IPS-18c (cell line): ENCODE measurements around the gene FGFR1OP2.

Experiments
- H3K4me3 ChIP-seq: 2 replicates; pipeline ENCODE4 v1.7.0; 2013; ENCODE audit warnings: low read depth, mild to moderate bottlenecking, low read length, moderate library complexity; ENCODE audit not compliant: insufficient read depth
- H3K9me3 ChIP-seq: one replicate; pipeline ENCODE4 v1.6.1; 2013; ENCODE audit warnings: mild to moderate bottlenecking, low read length, moderate library complexity; ENCODE audit not compliant: control insufficient read depth, insufficient read depth

FGFR1OP2 gene

DNA sequence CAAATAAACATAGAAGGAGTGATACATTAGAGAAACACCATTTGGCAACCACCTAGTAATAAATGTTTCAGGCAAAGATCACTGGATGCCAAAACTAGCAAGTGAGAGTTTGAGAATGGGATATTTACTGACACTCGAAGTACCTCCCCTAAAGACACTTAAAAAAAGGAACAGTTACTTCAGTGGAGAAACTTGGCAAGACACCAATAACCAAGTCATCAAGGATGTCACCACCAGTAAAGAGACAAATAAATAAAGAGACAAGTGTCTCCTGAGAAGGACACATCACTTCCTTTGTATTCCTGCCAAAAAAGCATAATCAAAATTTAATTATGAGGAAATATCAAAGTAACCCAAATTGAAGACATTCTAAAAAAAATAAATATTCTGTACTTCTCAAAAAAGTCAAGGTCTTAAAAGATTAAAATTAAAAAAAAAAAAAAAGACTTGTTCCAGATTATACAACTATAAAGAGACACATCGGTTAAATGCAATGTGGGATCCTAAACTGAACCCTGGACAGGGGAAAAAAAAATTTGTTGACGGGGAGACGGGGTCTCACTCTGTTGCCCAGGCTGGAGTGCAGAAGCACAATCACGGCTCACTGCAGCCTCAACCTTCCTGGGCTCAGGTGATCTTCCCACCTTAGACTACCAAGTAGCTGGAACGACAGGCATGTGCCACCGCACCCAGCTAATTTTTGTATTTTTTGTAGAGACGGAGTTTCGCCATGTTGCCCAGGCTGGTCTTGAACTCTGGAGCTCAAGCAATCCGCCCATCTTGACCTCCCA lies 49.6 kb downstream of the FGFR1OP2 start:
- Histone ChIP-seq H3K9me3 (no peaks in the 10 kb centered on the region), H3K4me3 (no peak overlapping the region)

DNA sequence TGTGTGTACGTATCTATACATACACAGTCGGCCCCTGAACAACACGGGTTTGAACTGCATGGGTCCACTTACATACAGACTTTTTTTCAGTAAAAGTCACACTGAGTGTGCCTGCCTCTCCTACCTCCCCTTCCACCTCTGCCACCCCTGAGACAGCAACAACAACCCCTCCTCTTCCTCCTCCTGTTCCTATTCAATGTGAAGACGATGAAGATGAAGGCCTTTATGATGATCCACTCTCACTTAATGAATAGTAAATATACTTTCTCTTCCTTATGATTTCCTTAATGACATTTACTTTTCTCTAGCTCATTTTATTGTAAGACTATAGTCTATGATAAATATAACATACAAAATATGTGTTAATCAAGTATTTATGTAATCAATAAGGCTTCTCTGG lies 50.4 kb downstream of the FGFR1OP2 start:
- no peak overlapping the region for H3K4me3 ChIP-seq
- H3K9me3 ChIP-seq: no peaks in the 10 kb centered on the region

DNA sequence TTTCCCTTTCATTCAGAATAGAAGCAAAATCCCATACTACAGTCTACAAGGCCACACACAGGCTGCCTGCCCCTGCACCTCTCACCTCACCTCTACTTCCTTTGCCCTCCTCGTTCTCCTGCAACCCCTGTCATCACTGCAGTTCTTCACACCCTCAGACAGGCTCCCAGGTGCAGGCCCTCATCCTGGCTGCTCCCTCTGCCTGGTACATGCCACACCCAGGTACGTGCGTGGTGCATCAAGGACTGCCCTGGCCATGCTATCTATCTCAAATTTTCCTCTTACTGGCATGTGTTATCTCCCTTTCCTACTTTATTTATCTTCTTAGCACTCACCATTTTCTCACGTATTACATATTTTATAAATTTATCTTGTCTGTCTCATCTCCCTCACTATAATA lies 51.6 kb downstream of the FGFR1OP2 start:
- Histone ChIP-seq H3K4me3 (no peak overlapping the region), H3K9me3 (no peaks in the 10 kb centered on the region)

DNA sequence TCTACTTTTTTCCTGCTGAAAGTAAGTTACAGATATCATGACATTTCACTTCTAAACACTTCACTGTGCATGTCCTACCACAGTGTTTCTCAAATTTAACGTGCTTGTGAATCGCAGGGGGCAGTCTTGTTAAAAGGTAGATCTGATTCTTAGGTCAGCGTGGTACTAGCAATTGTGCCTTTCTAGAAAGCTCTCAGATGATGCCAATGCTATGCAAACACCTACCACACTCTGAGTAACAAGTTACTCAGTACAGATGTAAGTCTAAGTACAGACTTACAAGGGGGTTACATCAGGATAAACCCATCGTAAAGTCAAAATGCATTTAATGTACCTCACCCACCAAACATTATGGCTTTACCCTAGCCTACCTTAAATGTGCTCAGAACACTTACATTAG lies 53.6 kb downstream of the FGFR1OP2 start:
- H3K9me3 ChIP-seq: no peaks in the 10 kb centered on the region

DNA sequence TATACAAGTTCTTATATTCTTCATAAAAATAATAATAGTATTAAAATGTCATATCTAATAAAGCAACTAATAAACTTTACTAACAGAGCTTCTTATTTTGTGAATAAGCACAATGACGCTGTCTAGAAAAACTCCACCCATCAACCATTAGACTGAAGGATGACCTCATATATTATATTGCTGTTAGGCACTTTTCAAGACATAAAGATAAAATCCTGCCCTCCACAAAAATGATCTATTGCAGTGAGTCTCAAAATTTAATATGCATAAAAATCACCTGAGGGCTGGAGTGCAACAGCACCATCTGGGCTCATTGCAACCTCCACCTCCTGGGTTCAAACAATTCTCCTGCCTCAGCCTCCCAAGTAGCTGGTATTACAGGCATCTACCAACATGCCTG lies 55.8 kb downstream of the FGFR1OP2 start:
- Histone ChIP-seq H3K9me3 (no peaks in the 10 kb centered on the region), H3K4me3 (no peak overlapping the region)

More for the DNA sequence above, 53.6 kb downstream of the FGFR1OP2 start:
- no peak overlapping the region for H3K4me3 ChIP-seq

DNA sequence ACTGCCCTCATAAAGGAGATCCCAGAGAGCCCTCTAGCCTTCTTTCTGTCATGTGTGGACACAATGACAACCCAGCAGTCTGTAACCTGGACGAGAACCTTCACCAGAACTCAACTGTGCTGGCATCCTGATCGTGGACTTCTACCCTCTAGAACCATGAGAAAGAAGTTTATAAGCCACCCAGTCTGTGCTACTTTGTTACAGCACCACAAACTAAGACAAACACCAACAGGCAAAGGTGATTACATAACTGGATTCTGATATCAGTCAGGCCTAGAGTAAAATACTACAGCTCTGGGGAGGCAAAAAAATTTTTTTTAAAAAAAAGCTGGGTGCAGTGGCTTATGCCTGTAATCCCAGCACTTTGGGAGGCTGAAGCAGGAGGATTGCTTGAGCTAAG lies 57.4 kb downstream of the FGFR1OP2 start:
- H3K4me3 ChIP-seq: no peak overlapping the region

DNA sequence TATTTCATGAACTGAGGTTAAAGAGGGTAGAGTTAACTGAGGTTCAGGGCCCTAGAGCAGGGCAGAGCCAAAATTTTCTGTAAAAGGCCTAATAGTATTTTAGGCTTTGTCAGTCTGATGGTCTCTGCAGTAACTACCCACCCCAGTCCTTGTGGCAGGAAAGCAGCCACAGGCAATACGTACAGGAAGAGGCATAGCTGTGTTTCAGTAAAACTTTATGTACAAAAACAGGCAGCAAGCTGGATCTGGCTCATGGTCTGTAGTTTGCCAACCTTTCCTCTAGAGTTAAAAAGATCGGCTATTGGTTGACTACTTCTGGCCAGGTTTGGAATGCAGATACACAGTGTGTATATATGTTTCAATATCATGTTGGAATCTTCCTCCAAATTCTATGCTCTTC lies 58.7 kb downstream of the FGFR1OP2 start:
- Histone ChIP-seq H3K4me3 (no peak overlapping the region), H3K9me3 (no peaks in the 10 kb centered on the region)

More for the DNA sequence above, 57.4 kb downstream of the FGFR1OP2 start:
- H3K9me3 ChIP-seq: no peaks in the 10 kb centered on the region

DNA sequence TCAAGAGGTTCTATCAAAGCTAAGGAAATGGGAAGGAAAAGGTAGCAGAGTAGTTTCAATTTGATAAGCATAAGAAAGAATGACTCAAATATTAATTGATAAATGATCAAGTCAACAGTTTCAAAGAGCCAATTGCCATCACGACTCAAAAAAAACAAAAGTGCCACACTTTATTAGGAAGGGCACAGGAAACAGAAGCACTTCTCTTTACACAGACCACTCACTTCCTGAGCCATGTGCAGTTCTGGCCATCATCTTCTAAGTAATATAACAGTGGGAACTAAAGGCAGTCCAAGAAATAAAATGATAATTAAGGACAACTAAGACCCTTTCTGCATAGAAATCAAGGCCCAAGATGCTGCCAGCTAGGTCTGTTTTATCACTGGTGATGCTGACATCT lies 62.7 kb downstream of the FGFR1OP2 start:
- H3K9me3 ChIP-seq: no peaks in the 10 kb centered on the region
- no peak overlapping the region for H3K4me3 ChIP-seq

DNA sequence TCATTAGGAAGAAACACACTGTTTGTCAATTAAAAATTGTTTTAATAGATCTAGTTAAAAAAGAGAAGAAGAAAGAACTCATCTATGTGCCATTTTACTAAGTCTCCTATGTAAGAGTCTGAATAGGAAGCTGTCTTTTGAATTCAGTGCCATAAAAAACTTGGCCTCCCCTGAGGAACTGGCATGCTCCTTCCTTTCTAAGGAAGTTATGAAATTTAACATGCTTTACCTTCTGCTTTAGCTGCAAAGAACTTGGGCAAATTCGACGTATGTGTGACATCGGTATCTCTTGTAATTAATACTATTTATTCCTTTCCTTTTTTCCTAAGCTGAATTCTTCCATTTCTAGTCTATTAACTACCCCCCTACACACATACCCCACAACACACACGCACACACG lies 63.4 kb downstream of the FGFR1OP2 start:
- no peak overlapping the region for H3K4me3 ChIP-seq
- no peaks in the 10 kb centered on the region for H3K9me3 ChIP-seq

DNA sequence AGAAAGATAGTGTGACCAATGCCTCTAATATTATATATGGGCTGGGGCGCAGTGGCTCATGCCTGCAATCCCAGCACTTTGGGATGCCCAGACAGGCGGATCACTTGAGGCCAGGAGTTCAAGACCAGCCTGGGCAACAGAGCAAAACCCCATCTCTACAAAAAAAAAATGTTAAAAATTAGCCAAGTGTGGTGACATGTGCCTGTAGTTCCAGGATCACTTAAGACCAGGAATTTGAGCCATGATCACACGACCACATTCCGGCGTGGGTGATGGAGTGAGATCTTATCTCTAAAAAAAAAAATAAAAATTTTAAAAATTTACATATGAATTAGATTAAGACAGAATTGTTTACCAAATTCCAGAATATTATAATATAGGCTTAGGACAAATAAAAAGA lies 63.9 kb downstream of the FGFR1OP2 start:
- no peak overlapping the region for H3K4me3 ChIP-seq
- no peaks in the 10 kb centered on the region for H3K9me3 ChIP-seq

DNA sequence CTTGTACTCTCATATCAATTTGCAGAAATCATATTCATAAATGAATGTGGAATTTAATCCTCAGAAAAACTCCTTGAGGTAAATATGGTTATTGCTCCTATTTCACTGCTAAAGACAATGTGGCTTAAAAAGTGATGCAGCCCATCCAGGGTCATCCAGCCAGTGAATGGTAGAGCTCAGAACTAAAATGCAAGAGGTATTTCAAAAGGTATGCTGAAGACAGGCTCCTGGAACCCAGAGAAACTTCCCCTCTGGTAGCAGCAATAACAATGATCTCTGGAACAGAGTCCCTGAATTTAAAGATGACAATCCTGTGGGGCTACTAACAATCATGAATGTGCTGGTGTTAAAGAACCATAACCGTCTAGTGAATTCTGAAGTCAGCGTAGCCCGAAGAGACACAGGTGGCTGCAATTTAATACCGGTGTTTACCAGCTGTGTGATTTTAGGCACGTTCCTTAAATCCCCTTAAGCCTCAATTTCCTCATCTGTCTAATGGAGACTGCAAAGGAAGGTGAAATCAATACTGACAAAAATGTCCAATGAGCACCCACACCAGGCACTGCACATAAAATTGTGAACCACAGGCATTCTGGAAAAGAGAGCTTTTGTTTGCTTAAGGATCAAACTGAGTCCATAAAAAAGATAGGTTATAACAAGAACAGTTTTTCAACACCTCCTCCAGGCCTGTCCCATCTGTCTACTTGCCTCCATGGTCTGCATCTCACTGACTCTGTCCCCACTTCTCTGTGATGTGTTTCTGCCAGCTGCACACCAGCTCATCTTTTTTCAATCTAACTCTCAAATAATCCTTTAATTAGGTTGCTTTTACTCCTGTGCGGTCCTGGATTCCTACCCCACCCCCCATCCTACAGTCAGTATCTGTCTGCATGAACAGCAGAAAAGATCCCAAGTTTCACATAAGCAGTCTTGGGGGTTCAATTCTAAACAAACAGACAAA lies 65.4 kb downstream of the FGFR1OP2 start:
- no peak overlapping the region for H3K4me3 ChIP-seq
- H3K9me3 ChIP-seq: no peaks in the 10 kb centered on the region

DNA sequence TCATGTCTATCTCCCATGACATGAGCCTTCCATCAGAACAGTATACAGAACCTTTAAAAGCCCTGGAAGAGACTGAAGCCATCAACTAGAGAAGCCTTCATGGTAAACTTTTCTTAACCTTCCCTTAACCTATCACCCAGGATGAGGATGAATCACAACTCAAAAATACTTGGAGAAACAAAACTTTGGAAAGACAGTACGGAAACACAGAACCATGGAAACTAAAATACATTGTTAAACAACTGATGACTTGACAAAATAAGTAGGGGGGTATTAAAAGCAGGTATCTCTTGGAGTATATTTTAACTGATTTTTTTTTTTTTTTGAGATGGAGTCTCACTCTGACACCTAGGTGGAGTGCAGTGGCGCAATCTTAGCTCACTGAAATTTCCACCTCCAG lies 67.2 kb downstream of the FGFR1OP2 start:
- H3K9me3 ChIP-seq: no peaks in the 10 kb centered on the region
- no peak overlapping the region for H3K4me3 ChIP-seq

DNA sequence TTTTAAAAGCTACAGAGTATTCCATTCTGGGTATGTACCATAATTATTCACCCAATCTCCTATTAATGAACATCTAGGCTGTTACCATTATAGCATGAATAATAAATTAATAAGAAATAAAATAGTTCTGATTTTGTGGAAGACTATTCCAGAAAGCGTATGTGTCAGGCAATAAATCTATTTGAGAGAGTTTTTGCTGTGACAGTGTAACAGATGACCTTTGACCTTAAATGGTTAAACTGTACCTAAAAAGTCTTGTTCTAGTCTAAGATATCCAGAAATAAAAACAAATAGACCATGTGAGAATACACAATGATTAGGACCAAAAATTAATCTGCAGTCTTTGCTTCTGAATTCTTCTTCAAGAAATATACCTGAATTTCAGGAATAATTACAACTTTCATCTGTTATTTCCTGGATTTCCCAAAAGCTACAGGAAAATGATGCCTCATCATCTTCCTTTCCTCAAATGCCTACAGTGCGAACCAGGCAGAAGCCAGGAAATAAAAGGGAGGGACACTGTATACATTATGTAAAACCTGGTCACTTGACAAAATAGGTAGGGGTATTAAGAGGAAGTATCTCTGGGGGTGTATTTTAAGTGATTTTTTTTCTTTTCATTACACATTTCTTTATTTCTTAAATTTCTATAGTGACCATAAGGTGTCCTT lies 68.7 kb downstream of the FGFR1OP2 start:
- no peak overlapping the region for H3K4me3 ChIP-seq
- no peaks in the 10 kb centered on the region for H3K9me3 ChIP-seq

DNA sequence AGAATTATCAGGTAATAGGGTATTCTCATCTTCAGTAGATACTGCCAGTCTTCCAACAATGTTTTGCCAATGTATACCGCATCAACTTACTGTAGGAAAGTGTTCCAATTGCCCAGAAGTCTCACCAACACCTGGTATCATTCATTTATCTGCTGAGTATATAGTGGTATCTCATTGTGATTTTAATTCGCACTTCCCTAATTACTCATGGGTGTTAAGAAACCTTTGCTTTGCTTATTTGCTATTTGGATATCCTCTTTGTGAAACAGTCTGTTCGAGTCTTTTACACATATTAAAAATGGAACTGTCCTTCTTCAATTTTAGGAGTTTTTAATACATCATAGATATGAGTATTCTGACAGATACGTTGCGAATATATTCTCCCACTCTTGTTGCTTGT lies 69.8 kb downstream of the FGFR1OP2 start:
- no peak overlapping the region for H3K4me3 ChIP-seq

DNA sequence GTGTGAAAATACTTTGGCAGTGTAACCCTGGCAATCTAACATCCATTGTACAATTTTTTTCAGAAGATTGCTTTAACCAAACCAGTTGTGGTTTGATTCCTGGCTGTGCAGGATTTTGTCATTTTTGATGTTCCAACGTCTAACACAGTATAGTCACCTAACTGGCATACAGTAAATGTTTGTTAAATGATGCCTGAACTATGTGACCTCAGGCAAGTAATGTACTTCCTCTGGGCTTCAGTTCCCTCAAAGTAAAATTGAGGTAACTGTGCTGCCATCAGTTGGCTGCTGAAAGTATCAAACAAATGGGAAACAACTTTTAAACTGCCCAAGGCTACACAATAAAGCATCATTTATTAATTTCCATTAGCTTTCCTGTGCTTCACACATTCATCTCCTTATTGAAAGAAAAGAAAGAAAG lies 71.6 kb downstream of the FGFR1OP2 start:
- no peaks in the 10 kb centered on the region for H3K9me3 ChIP-seq
- H3K4me3 ChIP-seq: no peak overlapping the region

More for the DNA sequence above, 69.8 kb downstream of the FGFR1OP2 start:
- H3K9me3 ChIP-seq: no peaks in the 10 kb centered on the region

DNA sequence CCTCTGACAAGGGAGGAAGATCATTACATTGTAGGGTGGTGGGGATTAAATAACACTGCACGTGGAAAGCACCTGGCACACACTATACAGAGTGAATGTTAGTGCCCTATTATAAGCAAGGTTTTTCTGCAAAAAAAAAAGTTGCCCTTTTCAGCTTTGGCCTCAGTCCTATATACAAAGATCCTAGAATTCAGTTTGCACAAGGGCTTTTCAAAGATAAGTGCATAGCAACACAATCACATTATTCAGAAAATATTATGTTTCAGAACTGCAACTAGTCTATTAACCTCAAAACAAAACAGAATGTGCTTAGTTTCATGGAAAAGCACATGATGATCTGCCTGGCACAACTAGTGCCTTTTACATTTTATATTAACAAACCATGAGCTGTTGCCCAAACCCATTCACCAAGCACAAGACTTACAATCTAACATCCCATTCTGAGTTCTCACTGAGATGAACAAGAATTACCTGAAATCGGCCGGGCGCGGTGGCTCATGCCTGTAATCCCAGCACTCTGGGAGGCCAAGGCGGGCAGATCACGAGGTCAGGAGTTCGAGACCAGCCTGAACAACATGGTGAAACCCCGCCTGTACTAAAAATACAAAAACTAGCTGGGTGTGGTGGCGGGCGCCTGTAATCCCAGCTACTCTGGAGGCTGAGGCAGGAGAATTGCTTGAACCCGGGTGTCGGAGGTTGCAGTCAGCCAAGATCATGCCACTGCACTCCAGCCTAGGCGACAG lies 74.1 kb downstream of the FGFR1OP2 start:
- H3K4me3 ChIP-seq: no peak overlapping the region; the same call in 1 of the 2 replicates
- H3K9me3 ChIP-seq: no peaks in the 10 kb centered on the region

DNA sequence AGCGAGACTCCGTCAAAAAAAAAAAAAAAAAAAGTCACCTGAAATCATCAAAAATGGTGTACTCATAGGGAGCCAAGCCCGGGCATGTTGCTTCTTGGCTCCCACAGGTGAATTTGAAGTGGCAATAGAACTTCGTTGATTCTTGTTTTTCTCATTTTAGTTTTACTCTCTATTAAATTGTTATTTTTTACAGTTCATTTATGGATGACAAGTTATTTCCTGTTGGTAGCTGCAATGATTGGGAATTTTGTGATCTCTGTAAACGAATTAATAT lies 74.6 kb downstream of the FGFR1OP2 start:
- H3K9me3 ChIP-seq: no peaks in the 10 kb centered on the region

More for the DNA sequence above, 74.6 kb downstream of the FGFR1OP2 start:
- H3K4me3 ChIP-seq: no peak overlapping the region
